KMS-11 (cell line): Measurements from ENCODE around the gene GSTA4.

Experiments used
- H2AFZ ChIP-seq: fragments of 200-600 bp; sonication (generic); 2 replicates; pipeline ENCODE4 v1.6.1; 2016; ENCODE audit warnings: antibody characterized with exemption, mixed run types, low read depth
- H3K27ac ChIP-seq: fragments of 200-600 bp; sonication (generic); 2 replicates; pipeline ENCODE4 v1.6.1; 2016; ENCODE audit warnings: mild to moderate bottlenecking, mixed run types
- H3K27me3 ChIP-seq: fragments of 200-600 bp; sonication (generic); 2 replicates; pipeline ENCODE4 v1.6.1; 2017; ENCODE audit warnings: mild to moderate bottlenecking, low read depth, mixed run types, moderate library complexity; ENCODE audit not compliant: insufficient read depth
- H3K36me3 ChIP-seq: fragments of 200-600 bp; sonication (generic); 2 replicates; pipeline ENCODE4 v1.6.1; 2017; ENCODE audit warnings: mild to moderate bottlenecking, mixed run types; ENCODE audit not compliant: insufficient read depth
- H3K4me1 ChIP-seq: fragments of 200-600 bp; sonication (generic); 2 replicates; pipeline ENCODE4 v1.6.1; 2016; ENCODE audit warnings: mild to moderate bottlenecking, low read depth, mixed run types; ENCODE audit not compliant: poor library complexity, severe bottlenecking
- H3K4me2 ChIP-seq: fragments of 200-600 bp; sonication (generic); 2 replicates; pipeline ENCODE4 v1.7.0; 2016; ENCODE audit warnings: mild to moderate bottlenecking, mixed run types
- H3K4me3 ChIP-seq: fragments of 200-600 bp; sonication (generic); IDR thresholded peaks from 2 replicates; pipeline ENCODE4 v1.6.1; 2017; ENCODE audit warnings: low read depth, low read length, mixed read lengths; ENCODE audit not compliant: insufficient read depth
- H3K79me2 ChIP-seq: fragments of 200-600 bp; sonication (generic); 2 replicates; pipeline ENCODE4 v1.6.1; 2016; ENCODE audit warnings: low read depth, mixed run types; ENCODE audit not compliant: insufficient read depth
- H3K9ac ChIP-seq: fragments of 200-600 bp; sonication (generic); 2 replicates; pipeline ENCODE4 v1.6.1; 2016; ENCODE audit warnings: mild to moderate bottlenecking, mixed run types
- H4K20me1 ChIP-seq: fragments of 200-600 bp; sonication (generic); 2 replicates; pipeline ENCODE4 v1.6.1; 2016; ENCODE audit warnings: mild to moderate bottlenecking, mixed run types; ENCODE audit not compliant: insufficient read depth
- TF ChIP-seq, protein P1 (sequence below): fragments of 200-600 bp; sonication (generic); conservative IDR thresholded peaks from 2 replicates; pipeline ENCODE4 v1.6.1; 2017; ENCODE audit warnings: low read depth, mild to moderate bottlenecking, antibody characterized with exemption, low read length, moderate library complexity, mixed read lengths

Gene GSTA4

DNA sequence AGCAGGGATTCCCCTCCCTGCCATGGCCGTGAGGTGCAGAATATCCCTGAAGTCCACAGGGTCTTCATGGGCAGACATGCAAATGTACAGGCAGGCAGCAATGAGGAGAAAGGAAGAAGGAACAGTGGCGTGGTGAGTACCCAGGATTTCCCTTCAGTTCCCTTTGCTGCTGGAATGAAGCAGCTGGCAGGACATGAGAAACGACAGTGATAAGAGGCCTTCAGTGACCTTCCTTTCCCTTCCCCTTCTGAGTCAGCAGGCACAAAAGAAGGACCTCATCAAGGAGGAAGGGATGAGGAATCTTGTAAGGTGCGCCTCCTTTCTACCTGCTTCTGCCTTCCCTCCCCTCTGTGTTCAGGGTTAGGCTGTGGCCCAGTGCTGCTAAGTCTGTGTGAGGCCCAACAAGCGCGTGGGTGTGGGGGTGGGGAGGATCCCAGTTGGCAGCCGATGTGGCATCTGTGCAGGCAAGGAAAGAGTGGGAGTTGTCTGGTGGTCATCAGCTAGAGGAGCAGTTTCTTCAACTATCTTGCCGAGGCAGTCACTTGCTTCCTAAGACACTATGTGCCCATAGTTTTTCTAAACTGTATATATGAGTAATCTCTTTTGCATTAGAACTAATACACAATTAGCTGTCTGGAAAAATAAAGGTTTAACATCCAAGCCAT lies 40.6 kb upstream of the GSTA4 start:
- H2AFZ ChIP-seq = no peak overlapping the region
- H3K4me3 ChIP-seq = no peak overlapping the region
- peaks cover 66% of the 10 kb centered on the region for H3K4me1 ChIP-seq
- H3K4me2 ChIP-seq = no peak overlapping the region
- no peak overlapping the region for H3K27ac ChIP-seq
- peaks cover 6% of the 10 kb centered on the region; the same call in 1 of the 2 replicates for H3K36me3 ChIP-seq
- H3K27me3 ChIP-seq = no peaks in the 10 kb centered on the region
- H4K20me1 ChIP-seq = no peaks in the 10 kb centered on the region
- TF ChIP-seq, protein P1, sequence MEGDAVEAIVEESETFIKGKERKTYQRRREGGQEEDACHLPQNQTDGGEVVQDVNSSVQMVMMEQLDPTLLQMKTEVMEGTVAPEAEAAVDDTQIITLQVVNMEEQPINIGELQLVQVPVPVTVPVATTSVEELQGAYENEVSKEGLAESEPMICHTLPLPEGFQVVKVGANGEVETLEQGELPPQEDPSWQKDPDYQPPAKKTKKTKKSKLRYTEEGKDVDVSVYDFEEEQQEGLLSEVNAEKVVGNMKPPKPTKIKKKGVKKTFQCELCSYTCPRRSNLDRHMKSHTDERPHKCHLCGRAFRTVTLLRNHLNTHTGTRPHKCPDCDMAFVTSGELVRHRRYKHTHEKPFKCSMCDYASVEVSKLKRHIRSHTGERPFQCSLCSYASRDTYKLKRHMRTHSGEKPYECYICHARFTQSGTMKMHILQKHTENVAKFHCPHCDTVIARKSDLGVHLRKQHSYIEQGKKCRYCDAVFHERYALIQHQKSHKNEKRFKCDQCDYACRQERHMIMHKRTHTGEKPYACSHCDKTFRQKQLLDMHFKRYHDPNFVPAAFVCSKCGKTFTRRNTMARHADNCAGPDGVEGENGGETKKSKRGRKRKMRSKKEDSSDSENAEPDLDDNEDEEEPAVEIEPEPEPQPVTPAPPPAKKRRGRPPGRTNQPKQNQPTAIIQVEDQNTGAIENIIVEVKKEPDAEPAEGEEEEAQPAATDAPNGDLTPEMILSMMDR = no peak
- no peak overlapping the region for H3K9ac ChIP-seq
- no peaks in the 10 kb centered on the region; the same call in 1 of the 2 replicates for H3K79me2 ChIP-seq

DNA sequence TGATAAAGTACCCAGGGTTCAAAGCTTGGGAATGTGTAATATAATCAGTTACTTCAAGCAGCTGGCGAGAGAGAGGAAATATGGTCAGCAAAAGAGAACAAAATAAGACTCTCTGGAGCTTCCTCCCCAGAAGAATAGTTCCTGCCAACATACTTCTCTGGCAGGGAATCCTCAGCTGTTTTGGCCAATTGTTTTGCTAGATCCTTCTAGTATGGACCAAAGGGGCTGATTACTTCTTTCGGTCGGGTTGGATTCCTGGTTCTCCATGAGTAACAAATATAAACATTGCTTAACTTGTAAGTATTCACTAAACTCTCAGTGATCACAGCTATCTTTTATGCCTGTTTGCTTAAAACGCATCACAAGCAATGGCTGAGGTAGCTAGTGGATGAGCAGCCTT lies 38.7 kb upstream of the GSTA4 start:
- H3K9ac ChIP-seq = no peak overlapping the region
- H3K27ac ChIP-seq = no peak overlapping the region

DNA sequence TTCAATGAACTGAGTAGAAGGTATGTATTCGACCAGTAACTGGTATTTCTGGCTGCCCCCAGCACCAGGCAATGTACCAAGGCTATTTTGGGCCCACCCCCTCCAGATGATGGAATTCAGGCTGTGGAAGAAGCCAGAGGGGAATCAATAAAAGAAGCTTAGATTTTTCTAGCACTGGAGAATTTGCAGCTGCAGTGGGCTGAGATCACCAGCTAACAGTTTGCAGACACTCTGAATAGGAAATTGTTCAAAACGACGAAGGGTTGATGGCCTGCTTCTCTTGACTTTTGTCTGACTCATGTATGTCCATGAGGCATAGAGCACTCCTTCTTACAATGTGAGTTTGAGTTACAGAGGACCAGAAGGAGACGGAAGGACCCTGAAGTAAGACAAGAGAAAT lies 37.8 kb upstream of the GSTA4 start:
- TF ChIP-seq, protein P1 = no peak
- no peak overlapping the region for H2AFZ ChIP-seq
- peaks cover 72% of the 10 kb centered on the region for H3K4me1 ChIP-seq
- H3K36me3 ChIP-seq = peaks cover 6% of the 10 kb centered on the region; the same call in 1 of the 2 replicates
- H3K4me3 ChIP-seq = no peak overlapping the region
- no peak overlapping the region for H3K27ac ChIP-seq
- no peaks in the 10 kb centered on the region; the same call in 1 of the 2 replicates for H3K79me2 ChIP-seq
- H3K27me3 ChIP-seq = no peaks in the 10 kb centered on the region
- H3K9ac ChIP-seq = no peak overlapping the region
- no peak overlapping the region for H3K4me2 ChIP-seq
- no peaks in the 10 kb centered on the region for H4K20me1 ChIP-seq

More for the DNA sequence above, 38.7 kb upstream of the GSTA4 start:
- no peak overlapping the region; the same call in 1 of the 2 replicates for H3K4me2 ChIP-seq
- no peaks in the 10 kb centered on the region for H4K20me1 ChIP-seq
- H3K4me3 ChIP-seq = no peak overlapping the region
- TF ChIP-seq, protein P1 = no peak
- no peaks in the 10 kb centered on the region; the same call in 1 of the 2 replicates for H3K79me2 ChIP-seq
- H2AFZ ChIP-seq = no peak overlapping the region
- no peaks in the 10 kb centered on the region for H3K27me3 ChIP-seq
- peaks cover 72% of the 10 kb centered on the region for H3K4me1 ChIP-seq
- peaks cover 6% of the 10 kb centered on the region; the same call in 1 of the 2 replicates for H3K36me3 ChIP-seq

DNA sequence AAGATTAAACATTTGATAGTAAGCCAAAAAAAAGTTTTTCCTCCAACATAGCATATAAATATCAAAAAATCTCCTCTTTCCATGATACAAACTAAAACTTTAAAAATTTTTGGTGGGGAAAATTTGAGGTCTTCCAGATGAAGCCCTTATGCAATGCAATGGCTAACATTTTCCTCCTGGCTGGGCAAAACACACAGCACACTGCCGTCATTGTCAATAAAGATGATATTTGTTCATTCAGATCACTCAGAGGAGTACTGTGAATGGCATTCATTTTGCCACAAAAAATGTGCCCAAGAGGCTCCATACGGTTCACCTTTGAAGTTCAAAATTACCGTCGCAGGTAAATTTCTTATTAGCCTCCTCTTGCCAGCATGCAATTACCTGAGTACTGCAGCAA lies 36.2 kb upstream of the GSTA4 start:
- H3K27me3 ChIP-seq = no peaks in the 10 kb centered on the region
- H3K4me1 ChIP-seq = peaks cover 77% of the 10 kb centered on the region
- no peak overlapping the region for H3K4me3 ChIP-seq
- no peak overlapping the region for H3K9ac ChIP-seq
- no peaks in the 10 kb centered on the region for H4K20me1 ChIP-seq
- no peak overlapping the region for H2AFZ ChIP-seq
- no peaks in the 10 kb centered on the region; the same call in 1 of the 2 replicates for H3K79me2 ChIP-seq
- peak overlapping the region; percentile 86 for H3K27ac ChIP-seq
- TF ChIP-seq, protein P1 = no peak
- H3K4me2 ChIP-seq = peak overlapping the region; percentile 68
- peaks cover 6% of the 10 kb centered on the region; the same call in 1 of the 2 replicates for H3K36me3 ChIP-seq
